Astrocyte of the spinal cord (primary cell): ENCODE data around the gene CYP4F2.
A peak's percentile ranks its signal among the peaks of the same experiment; 100 is the strongest.

Source experiments
- DNase-seq: peaks from one replicate; pipeline ENCODE4 v3.0.0; 2011; ENCODE audit warnings: low read depth, low spot score
- H3K4me3 ChIP-seq: 2 replicates; pipeline ENCODE4 v1.5.1; 2011; ENCODE audit warnings: low read depth, mild to moderate bottlenecking, low read length, moderate library complexity
- CTCF ChIP-seq: IDR thresholded peaks from 2 replicates; pipeline ENCODE4 v1.5.1; 2012; ENCODE audit warnings: low read depth, mild to moderate bottlenecking, low read length, inconsistent platforms
- in situ Hi-C: cut with HindIII; loops from 2 replicates; pipeline ENCODE4 v1.10.0; 2017; ENCODE audit warnings: low sequenced_read_pairs

The CYP4F2 gene

GRCh38 chr19:15871570-15871969, 26.3 kb downstream of the CYP4F2 start:
- DNase-seq = no peak
- no peak overlapping the region for H3K4me3 ChIP-seq
- in situ Hi-C loops = no loop called here
- no peak for TF ChIP-seq CTCF

DNA sequence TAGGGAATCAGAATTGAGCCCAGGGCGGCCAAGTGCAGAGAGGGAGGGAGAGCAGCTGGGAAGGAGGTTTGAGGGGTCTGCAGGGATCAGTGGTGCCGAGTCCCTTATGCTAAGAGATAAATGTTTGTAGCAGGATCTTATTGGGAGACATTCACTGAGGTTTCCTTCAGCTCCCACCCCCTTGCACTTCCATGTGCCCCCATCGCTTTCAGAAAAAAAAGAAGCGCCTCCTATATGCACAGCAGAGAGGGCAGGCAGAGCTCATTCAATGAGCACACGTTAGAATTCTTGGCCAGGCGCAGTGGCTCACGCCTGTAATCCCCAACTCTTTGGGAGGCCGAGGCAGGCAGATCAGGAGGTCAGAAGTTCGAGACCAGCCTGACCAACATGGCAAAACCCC, 28.0 kb downstream of the CYP4F2 start:
- no peak overlapping the region for H3K4me3 ChIP-seq
- TF ChIP-seq CTCF = no peak
- in situ Hi-C loops = no loop called here
- no peak for DNase-seq

GRCh38 chr19:15869109-15869555, 28.7 kb downstream of the CYP4F2 start:
- no peak overlapping the region for H3K4me3 ChIP-seq
- no peak for DNase-seq
- peak; percentile 34 for TF ChIP-seq CTCF
- in situ Hi-C loops = no loop called here

GRCh38 chr19:15866636-15867035, 31.2 kb downstream of the CYP4F2 start:
- in situ Hi-C loops = no loop called here
- no peak for TF ChIP-seq CTCF
- DNase-seq = no peak
- H3K4me3 ChIP-seq = no peak overlapping the region

- in situ Hi-C loops = no loop called here
These were observed 33.0 kb downstream of the CYP4F2 start for GRCh38 chr19:15864824-15865223.

DNA sequence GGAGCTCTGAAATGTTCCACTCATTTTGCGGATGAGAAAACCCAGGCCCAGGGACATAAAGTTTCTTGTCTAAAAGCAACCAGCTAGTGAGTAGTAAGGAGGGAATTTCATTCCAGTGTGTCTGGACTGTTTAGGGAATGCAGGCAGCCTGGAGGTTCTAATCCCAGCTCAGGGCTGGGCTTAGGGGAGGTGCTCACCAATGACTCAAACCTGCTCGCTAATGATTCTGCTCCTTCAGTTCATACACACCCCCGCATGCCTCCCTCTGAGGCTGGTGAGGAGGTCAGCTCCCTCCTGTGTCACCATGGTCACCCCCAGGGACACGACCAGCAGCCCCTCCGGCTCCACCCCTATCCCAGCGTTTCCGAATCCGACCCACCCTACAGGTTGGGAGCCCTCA, 34.6 kb downstream of the CYP4F2 start:
- no peak overlapping the region for H3K4me3 ChIP-seq
- in situ Hi-C loops = no loop called here
- no peak for TF ChIP-seq CTCF
- DNase-seq = no peak

More at GRCh38 chr19:15864824-15865223, 33.0 kb downstream of the CYP4F2 start:
- DNase-seq = no peak
- TF ChIP-seq CTCF = no peak
- no peak overlapping the region for H3K4me3 ChIP-seq

DNA sequence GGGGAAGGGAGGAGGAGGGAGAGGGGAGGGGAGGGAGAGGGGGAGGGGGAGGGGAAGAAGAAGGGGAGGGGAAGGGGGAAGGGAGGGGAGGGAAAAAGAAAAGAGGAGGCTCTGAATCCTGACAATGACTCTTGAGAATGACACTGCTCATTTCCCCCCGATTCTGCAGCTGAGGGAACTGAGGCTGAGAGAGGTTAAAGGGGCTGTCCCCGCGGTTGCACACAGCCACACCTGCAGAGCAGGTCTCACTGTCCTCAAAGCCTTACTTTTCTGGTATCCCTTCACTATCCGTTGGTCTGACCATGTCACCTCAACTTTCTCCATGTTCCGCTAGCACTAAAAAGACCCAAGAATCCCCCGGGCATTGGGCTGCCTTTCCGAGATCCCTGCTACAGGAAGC, 35.4 kb downstream of the CYP4F2 start:
- no peak for TF ChIP-seq CTCF
- no peak overlapping the region for H3K4me3 ChIP-seq
- DNase-seq = no peak
- in situ Hi-C loops = no loop called here
